Upper lobe of left lung (tissue), 4 donors: Measurements from ENCODE around the gene DOCK6.

ENCODE experiments used
- CTCF ChIP-seq, 6 experiments: fragments of 450-650 bp in 4 of 6; fragments of 200-600 bp in 2 of 6; sonication (generic) in 2 of 6; IDR thresholded peaks; one replicate each; pipeline ENCODE4 v1.5.1; 2016 to 2019; ENCODE audit warnings: antibody characterized with exemption in 6 of 6
- EP300 ChIP-seq, 4 donors: sonication (generic); formaldehyde crosslinking; IDR thresholded peaks; one replicate each; pipeline ENCODE4 v1.5.1; 2017; ENCODE audit warnings: antibody characterized with exemption in 4 of 4, control low read depth in 2 of 4
- POLR2A ChIP-seq, 4 donors: fragments of 450-650 bp; IDR thresholded peaks; one replicate each; pipeline ENCODE4 v1.5.1; 2016 to 2017; ENCODE audit warnings: antibody characterized with exemption in 4 of 4, mild to moderate bottlenecking in 2 of 4

GRCh38 chr19:11238041-11238440 is 24.3 kb downstream of the DOCK6 start:
- no peak for TF ChIP-seq CTCF (IDR thresholded peaks at IDR 0.05)
- TF ChIP-seq POLR2A (IDR thresholded peaks at IDR 0.05) = no peak
- no peak for TF ChIP-seq EP300 (IDR thresholded peaks at IDR 0.05)
